ENCODE data around the gene ISCU. TPM values are rescaled to one million over a fixed set of nuclear protein-coding genes. Genes with fewer than 3 reads are reported as not detected.
"Not testable (repeated sequence)": the region's sequence is repeated elsewhere in the genome, so short reads cannot be mapped to it uniquely, and the experiment has no call there.

Gene ISCU
- total and polyA plus RNA-seq, 10 donors, result 98.9 to 220 (median 160) TPM

DNA sequence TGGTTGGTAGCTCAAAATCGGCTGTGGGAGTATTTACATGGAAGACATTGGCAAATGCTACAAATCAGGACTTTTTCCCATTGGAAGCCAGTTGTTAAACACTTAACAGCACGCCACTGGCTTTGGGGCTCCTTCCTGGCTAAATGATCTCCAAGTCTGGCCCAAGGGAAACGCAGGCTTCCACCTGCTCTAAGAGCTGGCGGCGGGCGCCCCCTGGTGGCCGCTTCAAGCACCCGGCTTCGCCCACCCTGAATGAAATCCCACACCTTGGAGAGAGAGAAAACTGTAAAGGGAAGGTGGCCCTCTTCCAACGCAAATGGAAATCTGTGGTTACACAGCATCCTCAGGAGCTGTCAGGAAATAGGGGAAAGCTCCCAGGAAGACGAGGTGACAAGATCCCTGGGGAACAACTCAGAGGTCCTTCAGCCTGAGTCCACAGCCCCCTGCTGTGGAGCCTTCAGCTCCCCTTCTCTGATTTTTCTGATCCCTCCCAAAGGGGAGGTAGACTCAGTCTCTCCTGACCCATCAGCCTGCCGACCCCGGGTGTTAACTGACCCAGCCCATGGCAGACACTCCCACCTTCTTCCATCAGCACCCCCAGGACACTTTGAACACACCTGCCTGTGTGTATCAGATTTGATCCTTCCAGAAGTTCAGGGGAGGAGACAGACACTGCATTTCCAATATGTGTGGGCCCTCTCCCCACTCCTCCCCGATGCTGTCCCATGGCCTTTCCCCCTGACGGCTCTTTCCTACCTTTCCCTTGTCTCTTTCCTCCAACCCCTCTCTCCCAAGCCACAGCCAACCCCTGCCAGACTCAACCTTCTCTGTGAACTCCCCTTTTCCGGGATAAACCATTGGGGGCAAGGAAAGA is 55.9 kb downstream of the ISCU start:
- Histone ChIP-seq H3K27me3 (replicated peaks in 1 of 7) (no peaks in the 10 kb centered on the region), H3K9me3 (peaks cover 0 to 9% (median 7%) of the 10 kb centered on the region in 8 donors), H3K4me1 (peaks cover 30 to 85% (median 64%) of the 10 kb centered on the region in 6 donors), H3K27ac (peak overlapping the region in 5 of 8 donors; percentile 44 to 78 (median 70)), H3K4me3 (no peak overlapping the region), H3K36me3 (peaks cover 0 to 35% (median 12%) of the 10 kb centered on the region in 6 donors)
- intact Hi-C loops (cut with DNase I; ENCODE audit: low total_unique reads), result loop anchor here (2.0 kb wide), 1 partner anchor 56 kb away; the partner anchor contains the start of gene ISCU
- DNase-seq, result peak; percentile 94
- 11 to 17% (median 14%) methylated on average over 16 of the region's 16 CpGs for WGBS, 5 donors
- TF ChIP-seq POLR2AphosphoS5 (IDR thresholded peaks at IDR 0.05), result peak; percentile 58 to 79 (median 70)
- TF ChIP-seq POLR2A (IDR thresholded peaks at IDR 0.05), result no peak
- TF ChIP-seq, protein P1, sequence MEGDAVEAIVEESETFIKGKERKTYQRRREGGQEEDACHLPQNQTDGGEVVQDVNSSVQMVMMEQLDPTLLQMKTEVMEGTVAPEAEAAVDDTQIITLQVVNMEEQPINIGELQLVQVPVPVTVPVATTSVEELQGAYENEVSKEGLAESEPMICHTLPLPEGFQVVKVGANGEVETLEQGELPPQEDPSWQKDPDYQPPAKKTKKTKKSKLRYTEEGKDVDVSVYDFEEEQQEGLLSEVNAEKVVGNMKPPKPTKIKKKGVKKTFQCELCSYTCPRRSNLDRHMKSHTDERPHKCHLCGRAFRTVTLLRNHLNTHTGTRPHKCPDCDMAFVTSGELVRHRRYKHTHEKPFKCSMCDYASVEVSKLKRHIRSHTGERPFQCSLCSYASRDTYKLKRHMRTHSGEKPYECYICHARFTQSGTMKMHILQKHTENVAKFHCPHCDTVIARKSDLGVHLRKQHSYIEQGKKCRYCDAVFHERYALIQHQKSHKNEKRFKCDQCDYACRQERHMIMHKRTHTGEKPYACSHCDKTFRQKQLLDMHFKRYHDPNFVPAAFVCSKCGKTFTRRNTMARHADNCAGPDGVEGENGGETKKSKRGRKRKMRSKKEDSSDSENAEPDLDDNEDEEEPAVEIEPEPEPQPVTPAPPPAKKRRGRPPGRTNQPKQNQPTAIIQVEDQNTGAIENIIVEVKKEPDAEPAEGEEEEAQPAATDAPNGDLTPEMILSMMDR (IDR thresholded peaks at IDR 0.05 in 8 of 11, conservative IDR thresholded peaks at IDR 0.05 in 3 of 11), result peak; percentile 80 to 99 (median 95)

DNA sequence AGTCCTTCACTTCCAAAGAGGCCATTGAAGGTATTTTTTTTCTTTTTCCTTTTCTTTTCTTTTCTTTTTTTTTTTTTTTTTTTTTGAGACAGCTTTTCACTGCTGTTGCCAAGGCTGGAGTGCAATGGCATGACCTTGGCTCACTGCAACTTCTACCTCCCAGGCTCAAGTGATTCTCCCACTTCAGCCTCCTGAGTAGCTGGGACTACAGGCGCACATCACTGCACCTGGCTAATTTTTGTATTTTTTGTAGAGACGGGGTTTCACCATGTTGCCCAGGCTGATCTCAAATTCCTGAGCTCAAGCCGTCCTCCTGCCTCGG is 56.5 kb downstream of the ISCU start:
- 83 to 93% (median 89%) methylated on average over 4 of the region's 4 CpGs for WGBS, 5 donors

More for the DNA sequence above, 56.5 kb downstream of the ISCU start:
- Histone ChIP-seq H3K36me3 (peaks cover 0 to 41% (median 16%) of the 10 kb centered on the region in 6 donors), H3K27ac (peak overlapping the region in 3 of 8 donors; percentile 46 to 74 (median 69)), H3K4me1 (peaks cover 28 to 83% (median 59%) of the 10 kb centered on the region in 6 donors)
- H3K4me3 ChIP-seq; DNase-seq; H3K9me3 ChIP-seq; H3K27me3 ChIP-seq (replicated peaks in 1 of 7): not testable (repeated sequence)
- intact Hi-C loops (cut with DNase I; ENCODE audit: low total_unique reads), result loop anchor here (2.0 kb wide), 1 partner anchor 56 kb away; the partner anchor contains the start of gene ISCU

Other genes starting within 250 kb of the ISCU start
- gene CMKLR1, start 223.3 kb upstream of the ISCU start, total RNA-seq, result 100 to 1,000 TPM in 2 of 7 donors, 10 to 100 TPM in 5; 53.0 to 118 (median 84.4) TPM
- gene CMKLR1, start 223.3 kb upstream of the ISCU start, polyA plus RNA-seq, result 10 to 100 TPM in 1 of 3 donors, 1 to 10 TPM in 2; 6.3 to 12.1 (median 9.0) TPM
- gene FICD, start 47.3 kb upstream of the ISCU start, total RNA-seq, result 10 to 100 TPM in 1 of 7 donors, 1 to 10 TPM in 6; 5.9 to 12.7 (median 8.7) TPM
- gene FICD, start 47.3 kb upstream of the ISCU start, polyA plus RNA-seq, result 1 to 10 TPM; 1.1 to 2.3 (median 1.1) TPM
- 100 to 1,000 TPM in 1 of 7 donors, 10 to 100 TPM in 6; 61.4 to 118 (median 72.1) TPM for gene SART3, start 1.4 kb upstream of the ISCU start, total RNA-seq
- gene SART3, start 1.4 kb upstream of the ISCU start, polyA plus RNA-seq, result 10 to 100 TPM; 13.1 to 19.8 (median 14.6) TPM
- 10 to 100 TPM in 5 of 7 donors, 1 to 10 TPM in 2; 8.8 to 23.8 (median 14.1) TPM for gene TMEM119, start 35.5 kb downstream of the ISCU start, total RNA-seq
- 10 to 100 TPM; 17.7 to 50.0 (median 34.8) TPM for gene TMEM119, start 35.5 kb downstream of the ISCU start, polyA plus RNA-seq
- gene SELPLG, start 71.3 kb downstream of the ISCU start, total RNA-seq, result 100 to 1,000 TPM in 3 of 7 donors, 10 to 100 TPM in 4; 68.4 to 220 (median 91.7) TPM
- gene SELPLG, start 71.3 kb downstream of the ISCU start, polyA plus RNA-seq, result 10 to 100 TPM; 23.6 to 30.9 (median 23.7) TPM
- 100 to 1,000 TPM in 2 of 7 donors, 10 to 100 TPM in 5; 71.2 to 119 (median 79.1) TPM for gene CORO1C, start 168.9 kb downstream of the ISCU start, total RNA-seq
- 10 to 100 TPM; 12.0 to 26.1 (median 17.1) TPM for gene CORO1C, start 168.9 kb downstream of the ISCU start, polyA plus RNA-seq